ENCODE measurements around the gene IFNA6. TPM values are rescaled to one million over a fixed set of nuclear protein-coding genes. Genes with fewer than 3 reads are reported as not detected.
A peak's percentile ranks its signal among the peaks of the same experiment; 100 is the strongest.

Gene IFNA6
- total RNA-seq (ENCODE audit: low replicate concordance): not detected in 2 replicates

- no peak within 1 kb of the TSS for H3K4me3 ChIP-seq (ENCODE audit: low read depth, low read length)
- DNase-seq (ENCODE audit: low read depth): no peak
- TF ChIP-seq CTCF (IDR thresholded peaks at IDR 0.05; ENCODE audit: insufficient read depth, low read length): no peak
These were observed at the start of gene IFNA6 for GRCh38 chr9:21350787-21351186. Gene IFNA6, minus strand, starts transcription at chr9:21350887. Its CDS starts 0 bp downstream, at chr9:21350887.

DNA sequence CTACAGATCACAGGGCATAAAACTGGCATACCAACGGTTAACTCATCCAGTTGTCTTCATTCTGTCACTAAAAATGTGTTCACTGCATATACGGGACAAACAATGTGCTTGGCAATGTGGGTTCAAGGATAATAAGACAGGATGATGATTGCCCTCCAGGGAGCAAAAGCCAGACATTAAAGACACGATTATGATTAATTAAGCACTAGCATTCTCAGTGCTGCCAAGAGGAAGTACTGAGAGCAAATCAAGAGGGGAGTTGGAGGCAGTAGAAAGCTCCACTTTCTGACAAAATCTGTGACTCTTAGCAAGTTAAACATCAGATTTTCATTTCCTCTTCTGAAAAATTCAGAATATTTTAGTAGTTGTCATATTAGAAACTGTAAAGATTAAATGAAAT is 49.3 kb upstream of the IFNA6 start:
- no peak for TF ChIP-seq CTCF (IDR thresholded peaks at IDR 0.05; ENCODE audit: insufficient read depth, low read length)
- H3K4me3 ChIP-seq (ENCODE audit: low read depth, low read length): no peak overlapping the region
- DNase-seq (ENCODE audit: low read depth): no peak

DNA sequence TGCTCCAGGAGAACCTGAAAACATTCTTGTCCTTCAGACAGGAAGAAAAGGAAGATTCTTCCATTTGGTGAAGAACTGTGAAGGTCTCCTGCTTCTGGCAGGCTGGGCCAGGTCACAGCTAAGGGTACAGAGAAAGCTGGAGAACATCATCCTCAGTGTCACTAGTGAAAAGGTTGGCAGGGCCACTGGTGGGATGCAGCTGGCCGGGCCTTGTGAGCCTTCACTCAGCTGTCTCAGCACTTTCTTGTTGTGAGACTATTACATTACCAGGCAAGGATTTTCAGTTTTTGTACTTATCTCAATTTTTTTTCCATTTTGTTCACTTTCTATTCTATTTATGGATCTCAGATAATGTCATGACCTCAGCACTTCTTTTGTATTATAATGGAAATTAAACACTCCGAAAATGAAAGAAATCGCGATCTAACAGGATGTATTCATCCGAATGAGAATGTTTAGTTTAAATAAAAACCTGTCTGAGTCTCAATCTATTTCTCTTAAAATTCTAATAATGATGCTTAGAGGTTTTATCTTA is 48.3 kb upstream of the IFNA6 start:
- no peak for DNase-seq (ENCODE audit: low read depth)
- no peak for TF ChIP-seq CTCF (IDR thresholded peaks at IDR 0.05; ENCODE audit: insufficient read depth, low read length)
- H3K4me3 ChIP-seq (ENCODE audit: low read depth, low read length): no peak overlapping the region

- peak overlapping the region; percentile 62 for H3K4me3 ChIP-seq (ENCODE audit: low read depth, low read length)
- DNase-seq (ENCODE audit: low read depth): peak; percentile 23
- peak; percentile 81 for TF ChIP-seq CTCF (IDR thresholded peaks at IDR 0.05; ENCODE audit: insufficient read depth, low read length)
These were observed 45.4 kb upstream of the IFNA6 start for GRCh38 chr9:21395778-21396717.

DNA sequence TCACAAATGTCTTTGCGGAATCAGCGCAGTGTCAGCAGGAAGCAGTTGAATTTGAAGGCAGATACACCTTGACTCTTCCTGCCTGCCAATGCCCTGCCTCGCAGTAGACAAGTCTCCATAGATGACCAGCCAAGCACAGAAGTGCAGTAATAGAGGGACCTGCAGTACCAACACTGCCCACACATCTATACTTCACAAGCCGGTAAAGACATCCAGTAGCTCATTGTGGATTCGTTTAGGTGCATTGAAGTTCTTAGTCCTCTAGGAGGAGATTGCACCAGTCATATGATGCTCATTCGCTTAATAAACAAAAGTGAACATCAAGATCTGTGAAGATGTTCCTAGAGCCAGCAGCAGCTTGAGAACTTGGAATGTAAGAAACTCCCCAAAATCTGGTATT is 41.6 kb upstream of the IFNA6 start:
- no peak overlapping the region for H3K4me3 ChIP-seq (ENCODE audit: low read depth, low read length)
- peak; percentile 40 for TF ChIP-seq CTCF (IDR thresholded peaks at IDR 0.05; ENCODE audit: insufficient read depth, low read length)
- DNase-seq (ENCODE audit: low read depth): no peak

- no peak for TF ChIP-seq CTCF (IDR thresholded peaks at IDR 0.05; ENCODE audit: insufficient read depth, low read length)
- H3K4me3 ChIP-seq (ENCODE audit: low read depth, low read length): no peak within 1 kb of the TSS
- no peak for DNase-seq (ENCODE audit: low read depth)
These were observed 34.5 kb upstream of the IFNA6 start, which contains the start of gene IFNA2 for GRCh38 chr9:21385131-21385670. Gene IFNA2, minus strand, starts transcription at chr9:21385398. Its CDS starts 69 bp downstream, at chr9:21385329.

Measured in fibroblast of the aortic adventitia (primary cell).